Stimulated activated CD8-positive, alpha-beta memory T cell treated with anti-CD3 and anti-CD28 coated beads, Interleukin-12 subunit alpha, Interleukin-12 subunit beta, amount 100 ng/mL, for 4 hours (primary cell): ENCODE results near the gene RASSF6.
"Not testable (repeated sequence)": the region's sequence is repeated elsewhere in the genome, so short reads cannot be mapped to it uniquely, and the experiment has no call there.

Experiments
- DNase-seq: peaks from one replicate; pipeline ENCODE4 v3.0.0-alpha.2; 2020; ENCODE audit warnings: low read depth

RASSF6 gene

DNA sequence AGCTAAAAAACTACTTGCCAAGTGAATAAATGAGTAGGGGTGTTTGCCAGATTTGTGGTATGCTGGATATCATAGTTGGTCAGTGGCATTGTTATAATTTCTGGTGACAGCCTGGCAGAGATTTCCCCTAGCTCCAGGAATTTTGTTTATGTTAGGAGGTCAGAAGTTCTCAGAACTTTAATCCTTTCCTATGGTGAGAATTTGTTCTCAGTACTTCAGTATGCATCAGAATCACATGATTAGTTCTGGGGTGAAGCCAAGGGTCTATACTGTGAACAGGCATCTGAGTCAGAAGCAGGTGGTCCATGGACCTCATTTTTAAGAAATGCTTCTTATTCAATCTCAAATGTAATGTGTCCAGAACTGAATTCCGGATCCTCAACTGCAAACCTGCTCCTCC, 10.5 kb downstream of the RASSF6 start:
- no peak for DNase-seq

DNA sequence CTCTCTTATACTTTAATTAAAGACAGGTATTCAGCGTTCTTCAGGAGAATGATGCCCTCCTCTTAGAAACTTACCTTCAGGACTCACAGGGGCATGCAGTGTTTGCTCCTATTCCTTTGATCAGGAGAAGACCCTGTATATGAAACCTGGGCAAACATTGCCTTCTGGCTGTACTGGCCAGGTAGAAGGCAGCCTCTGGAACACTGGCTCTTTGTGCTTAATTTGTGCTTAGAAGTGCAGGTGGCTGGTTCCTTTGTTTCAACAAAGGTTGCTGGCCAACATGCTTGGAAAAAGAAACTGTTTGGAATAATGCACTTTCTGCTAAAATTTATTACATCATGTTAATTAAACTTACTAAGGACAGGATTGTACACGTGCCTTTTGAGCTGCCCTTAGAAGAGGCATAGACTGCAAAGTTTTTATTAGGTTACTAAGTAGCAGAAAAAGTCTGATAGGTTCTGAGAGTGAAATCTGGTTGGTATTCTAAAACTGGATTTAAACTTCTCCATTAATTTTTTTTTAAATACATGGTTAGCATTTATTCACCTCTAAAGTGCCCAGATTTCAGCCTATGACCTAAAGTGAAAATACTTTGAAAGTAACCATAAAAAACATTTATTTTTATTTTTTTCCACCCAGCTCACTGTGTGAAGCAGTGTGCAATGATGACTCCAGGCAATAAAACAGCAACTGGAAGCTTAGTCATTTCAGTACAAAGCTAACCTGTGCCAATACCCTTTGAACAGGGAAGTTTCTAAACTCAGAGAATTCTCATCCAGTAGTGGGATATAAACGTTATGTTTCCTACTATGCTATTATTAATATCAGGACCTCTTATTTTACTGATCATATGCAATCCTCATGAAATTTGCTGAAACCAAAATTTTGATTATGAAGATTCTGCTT, 11.3 kb downstream of the RASSF6 start:
- DNase-seq: no peak

DNA sequence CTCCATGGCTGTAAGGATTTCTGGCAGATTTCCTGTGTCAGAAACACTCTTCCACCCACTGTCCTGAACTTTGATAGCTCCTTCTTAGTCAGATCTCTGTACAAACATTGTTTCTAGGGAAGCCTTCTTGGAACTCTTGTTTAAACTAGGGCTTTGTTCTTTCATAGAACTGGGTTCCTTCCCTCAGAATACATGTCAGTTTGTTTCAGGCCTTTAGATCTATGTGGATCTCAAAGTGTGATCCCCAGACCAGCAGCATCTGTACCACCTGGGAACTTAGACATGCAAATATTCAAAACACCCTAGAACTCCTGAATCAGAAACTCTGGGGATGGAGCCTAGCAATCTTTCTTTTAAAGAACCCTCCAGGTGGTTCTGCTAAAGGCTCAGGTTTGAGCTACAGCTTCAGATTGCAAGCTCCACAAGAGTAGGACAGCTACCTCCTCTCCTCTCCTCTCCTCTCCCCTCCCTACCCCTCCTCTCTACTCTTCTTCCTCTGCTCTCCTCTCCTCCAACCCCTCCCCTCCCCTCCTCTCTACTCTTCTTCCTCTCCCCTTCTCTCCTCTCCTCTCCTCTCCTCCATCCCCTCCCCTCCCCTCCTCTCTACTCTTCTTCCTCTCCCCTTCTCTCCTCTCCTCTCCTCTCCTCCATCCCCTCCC, 12.7 kb downstream of the RASSF6 start:
- no peak for DNase-seq

DNA sequence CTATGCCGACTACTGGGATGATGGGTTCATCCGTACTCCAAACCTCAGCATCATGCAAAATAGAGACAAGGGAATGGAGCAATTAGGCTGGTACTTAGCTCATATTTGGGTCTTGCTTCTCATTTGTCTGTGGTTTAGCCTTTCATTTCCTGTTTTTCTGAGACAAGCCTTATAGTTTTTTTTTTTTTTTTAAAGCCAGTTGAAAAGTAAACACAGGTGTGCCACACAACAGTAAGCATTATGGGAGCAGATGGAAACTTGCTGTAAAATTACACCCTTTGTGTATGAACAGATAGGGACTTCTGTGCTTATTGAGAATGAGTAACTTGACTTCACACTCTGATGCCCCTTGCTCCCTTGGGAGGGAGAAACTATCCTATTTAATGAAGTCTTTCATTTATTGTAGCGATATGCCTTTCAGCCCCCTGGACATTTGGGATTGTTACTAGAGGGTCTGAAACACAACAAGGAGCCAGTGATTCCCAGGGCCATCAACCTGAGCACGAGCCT, 13.7 kb downstream of the RASSF6 start:
- no peak for DNase-seq

DNA sequence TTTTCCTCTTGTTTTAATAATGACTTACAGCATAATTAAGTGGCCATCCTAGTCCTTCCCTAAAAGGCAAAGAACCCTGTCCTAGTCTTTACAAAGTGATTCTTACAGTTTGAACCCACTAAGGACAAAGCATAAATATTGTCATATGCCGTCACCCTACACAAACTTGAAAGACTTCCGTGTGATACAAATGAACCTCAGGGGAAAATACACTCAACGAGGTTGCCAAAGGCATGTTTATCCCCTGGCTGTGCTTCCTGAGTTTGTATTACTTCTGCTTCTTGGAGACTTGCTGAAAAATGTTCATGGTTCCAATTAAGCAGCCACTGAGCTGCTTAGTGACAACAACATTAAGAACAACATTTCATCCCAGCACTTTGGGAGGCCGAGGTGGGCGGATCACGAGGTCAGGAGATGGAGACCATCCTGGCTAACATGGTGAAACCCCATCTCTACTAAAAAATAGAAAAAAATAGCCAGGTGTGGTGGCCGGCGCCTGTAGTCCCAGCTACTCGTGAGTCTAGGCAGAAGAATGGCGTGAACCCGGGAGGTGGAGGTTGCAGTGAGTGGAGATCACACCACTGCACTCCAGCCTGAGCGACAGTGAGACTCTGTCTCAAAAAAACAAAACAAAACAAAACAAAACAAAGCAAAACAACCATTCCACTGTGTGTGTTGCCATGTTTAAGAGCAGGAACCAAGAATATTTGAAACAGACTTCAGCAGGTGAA, 16.2 kb downstream of the RASSF6 start:
- DNase-seq: no peak

DNA sequence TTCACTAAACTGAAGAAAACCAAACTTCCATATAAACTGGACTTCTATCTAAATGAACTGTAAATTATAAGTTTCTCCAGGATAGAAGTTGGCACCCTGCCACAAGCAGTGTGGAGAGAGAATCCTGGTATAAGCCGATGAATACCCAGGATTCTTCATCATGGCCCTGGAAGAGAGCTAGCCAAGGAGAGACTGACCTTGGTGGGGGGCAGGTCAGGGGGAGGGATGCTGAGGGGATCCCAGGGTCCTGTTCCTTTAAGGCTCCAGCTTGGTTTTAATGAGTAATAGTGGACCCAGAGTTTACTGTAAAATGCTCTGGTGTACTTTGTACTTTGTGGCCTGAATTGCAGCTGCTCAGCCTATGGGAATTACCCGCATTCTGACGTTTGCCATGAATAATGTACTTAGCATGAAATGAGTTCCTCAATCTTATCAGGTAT, 16.9 kb downstream of the RASSF6 start:
- no peak for DNase-seq

GRCh38 chr4:73600954-73601353, 19.3 kb downstream of the RASSF6 start:
- no peak for DNase-seq

DNA sequence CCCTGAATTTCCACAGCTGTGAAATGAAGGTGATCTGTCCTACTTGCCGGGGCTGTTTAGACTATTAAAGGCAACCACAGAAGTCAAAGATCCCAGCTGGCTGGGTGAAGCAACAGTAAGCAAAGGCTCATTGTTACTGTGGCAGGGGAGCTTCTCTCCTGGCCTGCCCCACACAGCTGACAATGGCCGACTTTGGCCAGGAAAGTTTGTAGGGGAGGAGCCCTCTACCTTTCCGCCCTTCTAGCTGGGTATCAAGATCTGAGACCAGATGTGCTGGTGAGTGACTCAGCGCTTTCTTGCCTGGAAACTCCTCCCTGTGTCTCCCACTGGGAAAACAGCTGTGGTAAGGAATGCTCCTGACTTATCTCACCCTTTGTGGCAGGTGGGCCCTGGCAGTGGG, 21.1 kb downstream of the RASSF6 start:
- DNase-seq: no peak

GRCh38 chr4:73597594-73597993, 22.6 kb downstream of the RASSF6 start:
- DNase-seq: no peak

GRCh38 chr4:73597183-73597582, 23.1 kb downstream of the RASSF6 start:
- not testable (repeated sequence) for DNase-seq

DNA sequence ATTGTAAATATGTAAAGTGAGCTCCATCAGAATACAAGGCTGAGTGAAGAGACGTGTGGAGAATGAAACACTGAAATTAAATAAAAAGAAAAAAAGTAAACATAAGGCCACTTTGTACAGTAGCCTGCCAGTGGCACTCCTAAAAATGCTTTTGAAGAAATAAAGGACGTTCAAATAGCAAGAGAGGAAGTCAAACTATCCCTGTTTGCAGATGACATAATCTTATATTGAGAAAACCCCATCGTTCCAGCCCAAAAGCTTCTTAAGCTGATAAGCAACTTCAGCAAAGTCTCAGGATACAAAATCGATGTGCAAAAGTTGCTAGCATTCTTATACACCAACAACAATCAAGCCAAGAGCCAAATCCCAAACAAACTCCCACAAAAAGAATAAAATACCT, 24.2 kb downstream of the RASSF6 start:
- DNase-seq: no peak

DNA sequence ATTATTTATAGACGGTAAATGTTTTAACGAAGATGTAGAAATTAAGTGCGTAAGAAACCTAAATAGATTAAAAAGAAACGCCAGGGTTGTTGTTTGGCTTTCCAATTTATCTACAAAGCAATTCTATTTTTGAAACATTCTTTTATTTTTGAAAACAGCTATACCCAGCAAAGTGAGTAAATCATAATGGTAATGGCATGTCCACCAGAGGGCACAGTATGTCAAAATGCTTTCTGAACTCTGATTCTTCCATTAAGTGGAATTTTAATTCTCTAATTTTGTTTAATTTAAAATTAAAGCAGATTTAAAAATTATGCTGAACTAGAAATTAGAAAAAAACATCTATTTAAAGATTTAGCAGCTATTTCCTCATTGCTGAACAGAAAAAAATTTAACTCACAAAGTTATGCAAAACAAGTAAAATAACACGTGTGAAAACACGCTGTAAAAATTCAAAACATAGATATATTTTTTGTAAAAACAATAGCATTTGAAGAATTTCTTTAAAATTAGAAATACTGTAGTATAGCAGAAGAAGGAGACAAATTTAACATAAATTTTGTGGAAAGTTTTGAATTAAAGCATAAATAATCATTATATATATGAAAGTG, 26.5 kb downstream of the RASSF6 start:
- DNase-seq: no peak

- DNase-seq: no peak
Measured at GRCh38 chr4:73589887-73590801, 30.1 kb downstream of the RASSF6 start.

DNA sequence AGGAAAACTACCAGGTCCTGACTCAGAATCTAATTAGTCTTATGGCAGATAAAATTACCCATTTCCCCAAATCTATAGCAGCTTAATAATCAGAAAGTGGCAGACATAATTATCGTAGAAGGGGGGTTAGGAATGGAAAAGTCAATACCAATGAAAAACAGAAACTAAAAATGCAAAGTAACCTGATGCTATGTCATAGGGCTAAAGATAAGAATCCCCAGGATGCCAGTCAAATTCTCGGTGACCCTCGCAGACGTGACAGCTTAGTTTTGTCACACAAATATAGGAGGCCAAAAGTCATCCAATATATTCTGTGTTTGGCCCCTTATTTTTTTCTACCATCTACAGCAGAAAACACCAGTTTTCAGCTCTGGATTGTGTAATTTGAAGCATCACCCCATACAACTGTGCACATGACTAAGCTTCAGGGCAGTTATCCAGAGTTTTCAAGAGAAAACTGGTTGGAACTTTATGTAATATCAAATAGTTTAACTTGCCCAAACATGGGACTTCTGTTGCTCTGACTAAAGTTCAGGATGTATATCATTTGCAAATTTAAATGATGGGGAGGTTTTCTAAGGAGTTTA, 30.9 kb downstream of the RASSF6 start:
- no peak for DNase-seq

- DNase-seq: no peak
Measured at GRCh38 chr4:73588613-73589012, 31.6 kb downstream of the RASSF6 start.

DNA sequence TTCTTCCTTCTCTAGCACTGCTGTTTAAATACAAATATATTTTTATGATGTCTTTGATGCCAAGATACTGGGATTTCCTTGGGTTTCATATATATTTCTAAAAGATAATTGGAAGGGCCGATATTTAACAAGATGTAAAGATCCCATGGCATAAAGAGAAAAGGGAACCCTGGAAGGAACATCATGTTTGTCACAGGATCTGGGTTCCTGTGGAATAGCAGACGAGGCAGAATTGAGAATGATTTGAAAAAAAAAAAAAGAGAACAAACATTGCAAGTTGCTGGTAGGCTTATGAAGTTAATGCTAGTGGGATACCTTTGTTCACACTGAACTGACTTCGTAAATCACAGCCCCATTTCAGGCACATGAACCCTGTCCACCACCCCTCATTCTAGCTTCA, 33.6 kb downstream of the RASSF6 start:
- no peak for DNase-seq

- no peak for DNase-seq
Measured at GRCh38 chr4:73586040-73586439, 34.2 kb downstream of the RASSF6 start.

- DNase-seq: no peak
Measured at GRCh38 chr4:73585345-73585744, 34.9 kb downstream of the RASSF6 start.

DNA sequence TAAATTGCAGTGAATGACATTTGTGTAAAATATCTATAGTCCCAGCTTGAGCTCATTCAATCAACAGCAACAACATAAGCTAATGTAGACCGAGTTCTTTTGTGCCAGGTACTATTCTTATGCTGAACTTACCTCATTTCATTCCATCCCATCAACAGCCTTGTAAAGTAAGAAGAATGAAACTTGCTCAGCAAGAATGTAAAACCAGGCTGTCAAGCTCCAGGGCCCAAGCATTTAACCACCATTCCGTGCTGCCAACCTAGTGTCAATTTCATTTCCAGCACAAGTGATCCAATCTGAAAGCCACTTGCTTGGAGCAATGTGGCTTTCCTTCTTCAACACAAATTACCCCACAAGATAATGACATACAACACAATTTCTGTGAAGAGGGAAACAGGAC, 36.6 kb downstream of the RASSF6 start:
- no peak for DNase-seq

GRCh38 chr4:73577371-73577770, 42.9 kb downstream of the RASSF6 start:
- DNase-seq: no peak

DNA sequence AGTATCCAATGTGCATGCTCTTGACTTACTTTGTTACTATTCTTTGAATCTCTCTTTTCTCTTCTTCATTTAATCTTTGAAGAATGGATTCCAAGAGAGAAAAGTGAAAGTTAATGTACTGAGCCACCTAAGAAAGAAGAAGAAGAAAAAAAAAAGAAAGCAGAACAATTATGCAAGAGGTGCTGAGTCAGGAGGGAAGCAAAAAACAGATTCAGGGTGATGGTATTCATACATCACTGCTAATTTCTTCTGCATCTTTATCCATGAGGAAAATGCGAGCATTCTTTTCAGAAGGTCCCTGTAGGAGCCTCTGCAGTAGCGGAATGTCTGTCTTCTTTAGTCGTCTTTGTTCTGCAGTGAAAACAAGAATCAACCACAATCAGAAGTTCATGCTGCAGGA, 43.9 kb downstream of the RASSF6 start:
- no peak for DNase-seq
